ENCODE results near the gene CTRB1. TPM values are rescaled to one million over a fixed set of nuclear protein-coding genes. Genes with fewer than 3 reads are reported as not detected.

Gene CTRB1
- total RNA-seq: not detected in 2 replicates

GRCh38 chr16:75218256-75219076, at the start of gene CTRB1:
Gene CTRB1, plus strand, starts transcription at chr16:75218988. Its CDS starts 20 bp downstream, at chr16:75219008.

GRCh38 chr16:75206749-75207451, 11.9 kb upstream of the CTRB1 start, which contains the start of gene CTRB2:
Gene CTRB2, minus strand, starts transcription at chr16:75207161. Its CDS starts 20 bp downstream, at chr16:75207141.

GRCh38 chr16:75251280-75252048, 32.7 kb downstream of the CTRB1 start, which contains the start of gene BCAR1:
Gene BCAR1, minus strand, starts transcription at chr16:75251624. Its CDS starts 142 bp downstream, at chr16:75251482.

Other genes starting within 250 kb of the CTRB1 start
- gene WDR59, start 233.9 kb upstream of the CTRB1 start, total RNA-seq: 20.0 and 20.1 TPM in 2 replicates
- gene ZNRF1, start 220.0 kb upstream of the CTRB1 start, total RNA-seq: 18.3 and 46.8 TPM in 2 replicates
- gene LDHD, start 102.2 kb upstream of the CTRB1 start, total RNA-seq: 2.6 and 2.8 TPM in 2 replicates
- gene ZFP1, start 70.5 kb upstream of the CTRB1 start, total RNA-seq: 14.2 and 14.7 TPM in 2 replicates
- not detected in 2 replicates for gene CTRB2, start 11.8 kb upstream of the CTRB1 start, total RNA-seq
- 36.1 and 59.4 TPM in 2 replicates for gene BCAR1, start 32.6 kb downstream of the CTRB1 start, total RNA-seq
- 50.0 and 67.3 TPM in 2 replicates for gene CFDP1, start 214.5 kb downstream of the CTRB1 start, total RNA-seq
- gene TMEM170A, start 245.7 kb downstream of the CTRB1 start, total RNA-seq: 11.5 and 16.4 TPM in 2 replicates